B cell (primary cell): ENCODE data around the gene RNF103. TPM values are rescaled to one million over a fixed set of nuclear protein-coding genes. Genes with fewer than 3 reads are reported as not detected.

Experiments
- ATAC-seq: fragments of 200-7000 bp; cut with Tn5 transposase; one replicate; pipeline ENCODE4 v1.10.0; 2021; ENCODE audit warnings: low read depth, mild to moderate bottlenecking, moderate number of reproducible peaks, moderate library complexity
- CTCF ChIA-PET: fragments of 350-600 bp; sonication (Branson Sonifier 250); formaldehyde crosslinking; loops from one replicate; lab custom pipeline; 2021; ENCODE audit warnings: antibody characterized with exemption, inconsistent platforms; lab: Charles Lee
- POLR2A ChIA-PET: fragments of 350-600 bp; sonication (Branson Sonifier 250); formaldehyde crosslinking; loops from one replicate; lab custom pipeline; 2021; ENCODE audit warnings: antibody characterized with exemption; lab: Charles Lee
- DNase-seq: peaks from one replicate; pipeline ENCODE4 v3.0.0; 2013
- H2AFZ ChIP-seq: 2 replicates; pipeline ENCODE4 v1.6.1; 2012; ENCODE audit warnings: mild to moderate bottlenecking, low read depth, low read length; ENCODE audit not compliant: insufficient read depth, poor library complexity, severe bottlenecking
- H3K27ac ChIP-seq, 2 donors: 1 replicate in 1 of 2; 2 replicates in 1 of 2; pipeline ENCODE4 v1.5.1; 2012 to 2013; ENCODE audit warnings: low read length in 2 of 2, mild to moderate bottlenecking in 2 of 2, moderate library complexity in 1 of 2
- H3K27me3 ChIP-seq, 4 experiments: fragments of 200-600 bp in 1 of 4; sonication (generic) in 1 of 4; replicated peaks in 1 of 4; 1 replicate in 2 of 4; 2 replicates in 2 of 4; pipeline versions ENCODE4 v1.6.1 to v1.7.0; 2013 to 2016; ENCODE audit warnings: low read length in 3 of 4, mild to moderate bottlenecking in 2 of 4, mixed read lengths in 1 of 4, moderate library complexity in 1 of 4; ENCODE audit not compliant: insufficient read depth in 4 of 4, control insufficient read depth in 3 of 4; ENCODE audit errors: control extremely low read depth in 1 of 4
- H3K36me3 ChIP-seq, 2 experiments: replicated peaks in 1 of 2; 1 replicate in 1 of 2; 2 replicates in 1 of 2; pipeline versions ENCODE4 v1.6.1 to v1.7.1; 2013; ENCODE audit warnings: low read length in 1 of 2; ENCODE audit not compliant: insufficient read depth in 2 of 2, control insufficient read depth in 1 of 2; ENCODE audit errors: control extremely low read depth in 1 of 2, extremely low read depth in 1 of 2
- H3K4me1 ChIP-seq, 2 donors: fragments of 200-600 bp in 1 of 2; sonication (generic) in 1 of 2; 1 replicate in 1 of 2; 2 replicates in 1 of 2; pipeline versions ENCODE4 v1.5.1 to v1.6.1; 2013 to 2017; ENCODE audit warnings: low read length in 2 of 2; ENCODE audit not compliant: control insufficient read depth in 2 of 2, insufficient read depth in 2 of 2
- H3K4me2 ChIP-seq: replicated peaks from 2 replicates; pipeline ENCODE3; 2012; ENCODE audit warnings: mild to moderate bottlenecking, low read depth, low read length; ENCODE audit not compliant: poor library complexity, severe bottlenecking
- H3K4me3 ChIP-seq, 5 experiments: fragments of 200-600 bp in 1 of 5; sonication (generic) in 1 of 5; 1 replicate in 3 of 5; 2 replicates in 2 of 5; pipeline versions ENCODE4 v1.5.1 to v1.7.0; 2011 to 2016; ENCODE audit warnings: low read length in 4 of 5, mild to moderate bottlenecking in 4 of 5, low read depth in 2 of 5, control low read depth in 1 of 5, moderate library complexity in 1 of 5; ENCODE audit not compliant: insufficient read depth in 1 of 5; ENCODE audit errors: control extremely low read depth in 1 of 5, extremely low read depth in 1 of 5
- H3K79me2 ChIP-seq: fragments of 200-600 bp; sonication (generic); one replicate; pipeline ENCODE4 v1.6.0; 2016; ENCODE audit warnings: low read length; ENCODE audit not compliant: control insufficient read depth, insufficient read depth
- H3K9ac ChIP-seq: fragments of 200-600 bp; sonication (generic); 2 replicates; pipeline ENCODE4 v1.6.1; 2017; ENCODE audit warnings: mild to moderate bottlenecking, low read length, moderate library complexity
- H3K9me3 ChIP-seq, 3 donors: one replicate each; pipeline versions ENCODE4 v1.6.1 to v1.7.1; 2013; ENCODE audit warnings: low read length in 2 of 3; ENCODE audit not compliant: control insufficient read depth in 2 of 3, insufficient read depth in 1 of 3; ENCODE audit errors: control extremely low read depth in 1 of 3
- H4K20me1 ChIP-seq: 2 replicates; pipeline ENCODE4 v1.6.0; 2012; ENCODE audit warnings: mild to moderate bottlenecking, low read length; ENCODE audit not compliant: insufficient read depth, control insufficient read depth, poor library complexity, severe bottlenecking
- H3K27ac Mint-ChIP-seq: one replicate; pipeline ENCODE4 v1.8.0; 2021; ENCODE audit warnings: mixed read lengths
- H3K27me3 Mint-ChIP-seq: one replicate; pipeline ENCODE4 v1.8.0; 2021; ENCODE audit warnings: mixed read lengths
- H3K4me1 Mint-ChIP-seq: one replicate; pipeline ENCODE4 v1.8.0; 2021; ENCODE audit warnings: mixed read lengths
- H3K4me3 Mint-ChIP-seq: one replicate; pipeline ENCODE4 v1.8.0; 2021; ENCODE audit warnings: mixed read lengths
- H3K9me3 Mint-ChIP-seq: one replicate; pipeline ENCODE4 v1.8.0; 2022; ENCODE audit warnings: mixed read lengths; ENCODE audit not compliant: insufficient read depth
- EZH2 ChIP-seq: IDR thresholded peaks from 2 replicates; pipeline ENCODE4 v1.6.1; 2012; ENCODE audit warnings: borderline replicate concordance, low read depth, mild to moderate bottlenecking, moderate library complexity, low read length; ENCODE audit not compliant: insufficient read depth, poor library complexity, severe bottlenecking
- WGBS: methylation state at CpG from one replicate; pipeline ENCODE4 v1.1.5; 2013; ENCODE audit warnings: missing lambda C conversion rate; ENCODE audit not compliant: insufficient coverage; 5-methylcytosine and 5-hydroxymethylcytosine counted together
- intact Hi-C: fragments of 100-400 bp; cut with micrococcal nuclease; formaldehyde crosslinking; loops from one replicate; pipeline ENCODE4 v1.10.0; 2022
- polyA minus RNA-seq: library from RNA; depleted of rRNA, polyadenylated mRNA; stranded (reverse); fragments of >200 nt; gene quantifications from 2 replicates; pipeline ENCODE4 v1.2.3, GENCODE V29; 2012
- polyA plus RNA-seq: library from polyadenylated mRNA; depleted of rRNA; stranded (reverse); fragments of >200 nt; gene quantifications from 2 replicates; pipeline ENCODE4 v1.2.3, GENCODE V29; 2012
- total RNA-seq, 2 donors: library from RNA; stranded (reverse); fragments of 120-200 nt in 1 of 2; gene quantifications; 1 replicate in 1 of 2; 2 replicates in 1 of 2; pipeline versions ENCODE4 v1.2.3 to v1.2.4, GENCODE V29; 2013 to 2022
- TF ChIP-seq, protein P1 (sequence below): fragments of 200-600 bp; IDR thresholded peaks from one replicate; pipeline ENCODE4 v1.8.0; 2022; ENCODE audit warnings: antibody characterized with exemption, mild to moderate bottlenecking

The RNF103 gene, protein sequence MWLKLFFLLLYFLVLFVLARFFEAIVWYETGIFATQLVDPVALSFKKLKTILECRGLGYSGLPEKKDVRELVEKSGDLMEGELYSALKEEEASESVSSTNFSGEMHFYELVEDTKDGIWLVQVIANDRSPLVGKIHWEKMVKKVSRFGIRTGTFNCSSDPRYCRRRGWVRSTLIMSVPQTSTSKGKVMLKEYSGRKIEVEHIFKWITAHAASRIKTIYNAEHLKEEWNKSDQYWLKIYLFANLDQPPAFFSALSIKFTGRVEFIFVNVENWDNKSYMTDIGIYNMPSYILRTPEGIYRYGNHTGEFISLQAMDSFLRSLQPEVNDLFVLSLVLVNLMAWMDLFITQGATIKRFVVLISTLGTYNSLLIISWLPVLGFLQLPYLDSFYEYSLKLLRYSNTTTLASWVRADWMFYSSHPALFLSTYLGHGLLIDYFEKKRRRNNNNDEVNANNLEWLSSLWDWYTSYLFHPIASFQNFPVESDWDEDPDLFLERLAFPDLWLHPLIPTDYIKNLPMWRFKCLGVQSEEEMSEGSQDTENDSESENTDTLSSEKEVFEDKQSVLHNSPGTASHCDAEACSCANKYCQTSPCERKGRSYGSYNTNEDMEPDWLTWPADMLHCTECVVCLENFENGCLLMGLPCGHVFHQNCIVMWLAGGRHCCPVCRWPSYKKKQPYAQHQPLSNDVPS
- total RNA-seq (36.1 and 37.2 TPM in 2 replicates), polyA plus RNA-seq (23.7 and 63.5 TPM in 2 replicates), polyA minus RNA-seq (19.4 and 24.5 TPM in 2 replicates)
- 22.6 TPM for total RNA-seq (2013)

- peaks cover 17% of the 10 kb centered on the region in 2 donors for H3K4me1 ChIP-seq
- Mint-ChIP-seq H3K4me1 (peaks cover 37% of the 10 kb centered on the region), H3K27ac (peak within 1 kb of the TSS; percentile 97), H3K9me3 (no peaks in the 10 kb centered on the region), H3K27me3 (no peaks in the 10 kb centered on the region), H3K4me3 (peak within 1 kb of the TSS; percentile 94)
- under 1% methylated on average over 74 of the region's 77 CpGs for WGBS
- H2AFZ ChIP-seq: peak within 1 kb of the TSS; percentile 85
- H3K79me2 ChIP-seq: peaks cover 23% of the 10 kb centered on the region
- ChIA-PET POLR2A (interaction anchor here (1.1 to 1.8 kb wide), 2 partner anchors 48 to 61 kb away, joined by 9 to 11 read pairs; partner anchors contain the start of gene CHMP3), CTCF (no interaction called here)
- H3K4me3 ChIP-seq: peak within 1 kb of the TSS; percentile 71 to 87 (median 78)
- intact Hi-C loops: loop anchor here (1.0 to 10.0 kb wide), 5 partner anchors 60 to 1719 kb away; partner anchors contain the start of genes CHMP3, IMMT, KRCC1 and TMSB10
- H3K9me3 ChIP-seq: no peaks in the 10 kb centered on the region
- peak within 1 kb of the TSS; percentile 84 for H3K4me2 ChIP-seq
- no peaks in the 10 kb centered on the region for H4K20me1 ChIP-seq
- peaks cover 1 to 9% of the 10 kb centered on the region in 2 experiments for H3K36me3 ChIP-seq
- peak; percentile 82 for ATAC-seq
- H3K27ac ChIP-seq: peak within 1 kb of the TSS; percentile 93 to 94
- H3K9ac ChIP-seq: peak within 1 kb of the TSS; percentile 89
- H3K27me3 ChIP-seq: no peaks in the 10 kb centered on the region
- peak; percentile 97 for DNase-seq
- TF ChIP-seq, protein P1, sequence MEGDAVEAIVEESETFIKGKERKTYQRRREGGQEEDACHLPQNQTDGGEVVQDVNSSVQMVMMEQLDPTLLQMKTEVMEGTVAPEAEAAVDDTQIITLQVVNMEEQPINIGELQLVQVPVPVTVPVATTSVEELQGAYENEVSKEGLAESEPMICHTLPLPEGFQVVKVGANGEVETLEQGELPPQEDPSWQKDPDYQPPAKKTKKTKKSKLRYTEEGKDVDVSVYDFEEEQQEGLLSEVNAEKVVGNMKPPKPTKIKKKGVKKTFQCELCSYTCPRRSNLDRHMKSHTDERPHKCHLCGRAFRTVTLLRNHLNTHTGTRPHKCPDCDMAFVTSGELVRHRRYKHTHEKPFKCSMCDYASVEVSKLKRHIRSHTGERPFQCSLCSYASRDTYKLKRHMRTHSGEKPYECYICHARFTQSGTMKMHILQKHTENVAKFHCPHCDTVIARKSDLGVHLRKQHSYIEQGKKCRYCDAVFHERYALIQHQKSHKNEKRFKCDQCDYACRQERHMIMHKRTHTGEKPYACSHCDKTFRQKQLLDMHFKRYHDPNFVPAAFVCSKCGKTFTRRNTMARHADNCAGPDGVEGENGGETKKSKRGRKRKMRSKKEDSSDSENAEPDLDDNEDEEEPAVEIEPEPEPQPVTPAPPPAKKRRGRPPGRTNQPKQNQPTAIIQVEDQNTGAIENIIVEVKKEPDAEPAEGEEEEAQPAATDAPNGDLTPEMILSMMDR: no peak
- no peak for TF ChIP-seq EZH2
Observed at GRCh38 chr2:86623494-86624266, at the start of gene RNF103. RNF103 (minus strand) TSS chr2:86623865; CDS start chr2:86622886, 979 bp downstream.
